Body of pancreas (tissue), 4 donors: Measurements from ENCODE around the gene TOR2A.

Experiments
- POLR2A ChIP-seq, 3 donors: fragments of 450-650 bp; IDR thresholded peaks; one replicate each; pipeline ENCODE4 v1.6.1; 2016; ENCODE audit warnings: antibody characterized with exemption in 3 of 3, mild to moderate bottlenecking in 2 of 3
- TF ChIP-seq, protein P1 (sequence below), 7 experiments: fragments of 450-650 bp in 4 of 7; fragments of 200-600 bp in 3 of 7; sonication (generic) in 3 of 7; IDR thresholded peaks; one replicate each; pipeline ENCODE4 v1.5.1; 2016 to 2019; ENCODE audit warnings: antibody characterized with exemption in 7 of 7

DNA sequence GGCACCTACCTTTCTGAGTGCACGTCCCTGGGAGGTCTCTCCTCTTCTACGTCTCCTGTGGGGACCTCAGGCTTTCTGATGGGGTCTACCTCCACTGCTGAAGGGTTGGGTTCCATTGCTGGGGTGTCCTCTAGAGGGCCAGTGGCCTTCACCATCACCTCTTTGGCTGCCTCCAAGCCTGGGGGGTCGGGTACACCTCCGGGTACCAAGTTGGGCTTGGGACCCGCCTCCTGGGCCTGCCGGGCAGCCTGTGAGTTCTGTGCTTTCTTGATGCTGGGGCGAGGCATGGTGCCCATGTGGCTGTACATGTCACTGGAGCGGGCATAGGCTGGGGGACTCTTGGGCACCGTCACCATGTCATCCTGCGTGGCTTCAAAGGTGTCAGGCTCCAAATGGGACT is 38.9 kb upstream of the TOR2A start:
- TF ChIP-seq, protein P1, sequence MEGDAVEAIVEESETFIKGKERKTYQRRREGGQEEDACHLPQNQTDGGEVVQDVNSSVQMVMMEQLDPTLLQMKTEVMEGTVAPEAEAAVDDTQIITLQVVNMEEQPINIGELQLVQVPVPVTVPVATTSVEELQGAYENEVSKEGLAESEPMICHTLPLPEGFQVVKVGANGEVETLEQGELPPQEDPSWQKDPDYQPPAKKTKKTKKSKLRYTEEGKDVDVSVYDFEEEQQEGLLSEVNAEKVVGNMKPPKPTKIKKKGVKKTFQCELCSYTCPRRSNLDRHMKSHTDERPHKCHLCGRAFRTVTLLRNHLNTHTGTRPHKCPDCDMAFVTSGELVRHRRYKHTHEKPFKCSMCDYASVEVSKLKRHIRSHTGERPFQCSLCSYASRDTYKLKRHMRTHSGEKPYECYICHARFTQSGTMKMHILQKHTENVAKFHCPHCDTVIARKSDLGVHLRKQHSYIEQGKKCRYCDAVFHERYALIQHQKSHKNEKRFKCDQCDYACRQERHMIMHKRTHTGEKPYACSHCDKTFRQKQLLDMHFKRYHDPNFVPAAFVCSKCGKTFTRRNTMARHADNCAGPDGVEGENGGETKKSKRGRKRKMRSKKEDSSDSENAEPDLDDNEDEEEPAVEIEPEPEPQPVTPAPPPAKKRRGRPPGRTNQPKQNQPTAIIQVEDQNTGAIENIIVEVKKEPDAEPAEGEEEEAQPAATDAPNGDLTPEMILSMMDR (IDR thresholded peaks at IDR 0.05): no peak
- TF ChIP-seq POLR2A (IDR thresholded peaks at IDR 0.05): no peak
